Activated CD4-positive, alpha-beta T cell treated with anti-CD3 and anti-CD28 coated beads for 36 hours (primary cell): Measurements from ENCODE around the gene APPBP2. TPM values are rescaled to one million over a fixed set of nuclear protein-coding genes. Genes with fewer than 3 reads are reported as not detected.

Experiments
- ATAC-seq: fragments of 200-7000 bp; cut with Tn5 transposase; one replicate; pipeline ENCODE4 v1.10.0; 2021; ENCODE audit warnings: mild to moderate bottlenecking, moderate library complexity
- CTCF ChIA-PET: fragments of 350-600 bp; sonication (Branson Sonifier 250); formaldehyde crosslinking; loops from one replicate; lab custom pipeline; 2021; ENCODE audit warnings: antibody characterized with exemption; lab: Charles Lee
- POLR2A ChIA-PET: fragments of 350-600 bp; sonication (Branson Sonifier 250); formaldehyde crosslinking; loops from one replicate; lab custom pipeline; 2021; ENCODE audit warnings: antibody characterized with exemption, inconsistent platforms; lab: Charles Lee
- DNase-seq: peaks from one replicate; pipeline ENCODE4 v3.0.0-alpha.2; 2020
- H3K27ac Mint-ChIP-seq: one replicate; pipeline ENCODE4 v1.8.0; 2021; ENCODE audit warnings: mixed read lengths
- H3K27me3 Mint-ChIP-seq: one replicate; pipeline ENCODE4 v1.8.0; 2021; ENCODE audit warnings: mixed read lengths
- H3K36me3 Mint-ChIP-seq: one replicate; pipeline ENCODE4 v1.8.0; 2021; ENCODE audit warnings: low read depth, mixed read lengths
- H3K4me1 Mint-ChIP-seq: one replicate; pipeline ENCODE4 v1.8.0; 2021; ENCODE audit warnings: mixed read lengths
- H3K4me3 Mint-ChIP-seq: one replicate; pipeline ENCODE4 v1.8.0; 2021; ENCODE audit warnings: mild to moderate bottlenecking, moderate library complexity, mixed read lengths
- H3K9me3 Mint-ChIP-seq: one replicate; pipeline ENCODE4 v1.8.0; 2021; ENCODE audit warnings: low read depth, mixed read lengths
- intact Hi-C, 2 experiments: fragments of 100-400 bp; cut with DNase I in 1 of 2; cut with micrococcal nuclease in 1 of 2; formaldehyde crosslinking; loops; one replicate each; pipeline versions ENCODE4 v1.14.2 to v1.15.1; 2022 to 2024; cut with DNase I, micrococcal nuclease
- total RNA-seq, 2 experiments: library from RNA; stranded (reverse); gene quantifications; one replicate each; pipeline ENCODE4 v1.2.3, GENCODE V29; 2021

APPBP2 gene
- total RNA-seq, 2 experiments from 2014 or later: 21.4 to 28.8 TPM

GRCh38 chr17:60416368-60416925 lies 109.6 kb downstream of the APPBP2 start:
- POLR2A ChIA-PET: no interaction called here
- CTCF ChIA-PET: no interaction called here
- no peaks in the 10 kb centered on the region for H3K36me3 Mint-ChIP-seq
- DNase-seq (no peak), ATAC-seq (no peak)
- H3K27ac Mint-ChIP-seq: no peak overlapping the region
- H3K4me1 Mint-ChIP-seq: peaks cover 6% of the 10 kb centered on the region
- intact Hi-C loops: no loop called here
- no peaks in the 10 kb centered on the region for H3K9me3 Mint-ChIP-seq
- no peak overlapping the region for H3K4me3 Mint-ChIP-seq
- H3K27me3 Mint-ChIP-seq: no peaks in the 10 kb centered on the region

DNA sequence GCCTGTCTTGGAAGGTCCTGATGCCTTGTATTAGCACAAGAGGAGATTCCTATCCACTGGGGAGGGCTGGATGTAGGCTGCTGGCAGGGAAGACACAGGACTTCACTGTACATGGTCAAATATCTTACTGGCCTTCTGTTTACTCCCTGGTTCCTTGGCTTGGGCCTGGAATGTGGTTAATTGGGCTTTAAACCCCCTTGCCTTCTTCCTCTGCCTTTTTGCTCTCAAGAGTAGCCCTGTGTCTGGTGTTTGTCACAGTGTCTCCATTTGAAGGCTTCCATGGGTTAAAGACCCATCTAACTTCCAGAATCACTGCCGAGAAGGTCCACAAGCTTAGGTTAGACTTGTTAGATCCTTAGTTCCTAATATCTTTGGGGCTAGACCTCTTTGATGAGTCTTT lies 110.9 kb downstream of the APPBP2 start:
- H3K4me3 Mint-ChIP-seq: no peak overlapping the region
- no peaks in the 10 kb centered on the region for H3K36me3 Mint-ChIP-seq
- intact Hi-C loops: no loop called here
- ATAC-seq (no peak), DNase-seq (no peak)
- no peaks in the 10 kb centered on the region for H3K27me3 Mint-ChIP-seq
- no peak overlapping the region for H3K27ac Mint-ChIP-seq
- POLR2A ChIA-PET: no interaction called here
- H3K9me3 Mint-ChIP-seq: no peaks in the 10 kb centered on the region
- CTCF ChIA-PET: interaction anchor here (0.6 to 1.2 kb wide), 3 partner anchors 9 to 375 kb away, joined by 3 to 5 read pairs (median 3); no protein-coding TSS in a partner anchor
- H3K4me1 Mint-ChIP-seq: no peaks in the 10 kb centered on the region

DNA sequence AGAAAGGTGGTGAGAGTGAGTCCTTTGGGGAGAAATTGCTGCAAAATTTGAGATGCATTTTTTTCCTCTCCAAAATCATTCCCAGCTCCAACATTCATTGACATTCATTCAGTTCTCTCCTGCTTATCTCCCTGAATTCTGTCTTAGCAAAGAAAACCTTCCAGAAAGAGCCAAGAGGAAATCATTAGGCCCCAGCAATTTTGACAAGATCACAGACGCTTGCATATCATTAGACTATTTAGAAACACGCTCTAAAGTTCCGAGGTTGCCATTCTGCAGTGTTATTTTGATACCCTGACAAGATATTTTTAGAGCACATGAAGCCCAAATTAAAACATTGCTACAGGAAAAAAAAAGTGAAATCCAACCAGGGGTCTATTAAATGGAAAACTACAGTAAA lies 113.3 kb downstream of the APPBP2 start:
- H3K36me3 Mint-ChIP-seq: no peaks in the 10 kb centered on the region
- ChIA-PET CTCF (no interaction called here), POLR2A (interaction anchor here (0.6 kb wide), 1 partner anchor 81 kb away, joined by 4 read pairs; no protein-coding TSS in a partner anchor)
- H3K27me3 Mint-ChIP-seq: no peaks in the 10 kb centered on the region
- intact Hi-C loops: no loop called here
- no peaks in the 10 kb centered on the region for H3K4me1 Mint-ChIP-seq
- H3K9me3 Mint-ChIP-seq: no peaks in the 10 kb centered on the region
- ATAC-seq (no peak), DNase-seq (no peak)
- no peak overlapping the region for H3K27ac Mint-ChIP-seq
- no peak overlapping the region for H3K4me3 Mint-ChIP-seq

DNA sequence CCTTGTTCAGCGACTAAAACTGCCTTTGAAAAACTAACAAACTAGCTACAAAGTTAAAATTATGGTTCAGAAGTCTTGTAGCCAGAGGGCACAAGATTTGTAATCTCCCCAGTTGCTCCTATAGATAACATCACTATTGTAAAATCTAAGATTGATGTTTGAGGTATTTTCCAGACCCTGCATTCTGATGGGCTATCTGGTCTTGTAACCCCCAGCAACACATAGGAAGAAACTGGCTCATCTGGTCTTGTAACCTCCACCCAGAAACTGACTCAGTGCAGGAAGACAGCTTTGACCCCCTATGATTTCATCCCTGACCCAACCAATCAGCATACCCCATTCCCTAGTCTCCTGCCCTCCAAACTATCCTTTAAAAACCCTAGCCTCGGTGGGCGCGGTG lies 116.0 kb downstream of the APPBP2 start:
- no peaks in the 10 kb centered on the region for H3K9me3 Mint-ChIP-seq
- peaks cover 2% of the 10 kb centered on the region for H3K27me3 Mint-ChIP-seq
- ATAC-seq: no peak
- no peaks in the 10 kb centered on the region for H3K36me3 Mint-ChIP-seq
- no peak for DNase-seq
- no peak overlapping the region for H3K4me3 Mint-ChIP-seq
- no peak overlapping the region for H3K27ac Mint-ChIP-seq
- no peaks in the 10 kb centered on the region for H3K4me1 Mint-ChIP-seq
- intact Hi-C loops: no loop called here
- ChIA-PET POLR2A (no interaction called here), CTCF (no interaction called here)

GRCh38 chr17:60406887-60407286 lies 119.2 kb downstream of the APPBP2 start:
- intact Hi-C loops: no loop called here
- Mint-ChIP-seq H3K27me3 (peaks cover 2% of the 10 kb centered on the region), H3K27ac (no peak overlapping the region), H3K9me3 (no peaks in the 10 kb centered on the region), H3K36me3 (no peaks in the 10 kb centered on the region), H3K4me3 (no peak overlapping the region), H3K4me1 (no peaks in the 10 kb centered on the region)
- DNase-seq (no peak), ATAC-seq (no peak)
- CTCF ChIA-PET: interaction anchor here (1.0 to 3.9 kb wide), 2 partner anchors 8 to 14 kb away, joined by 3 to 16 read pairs; no protein-coding TSS in a partner anchor
- POLR2A ChIA-PET: interaction anchor here (0.6 kb wide), 1 partner anchor 34 kb away, joined by 3 read pairs; no protein-coding TSS in a partner anchor

DNA sequence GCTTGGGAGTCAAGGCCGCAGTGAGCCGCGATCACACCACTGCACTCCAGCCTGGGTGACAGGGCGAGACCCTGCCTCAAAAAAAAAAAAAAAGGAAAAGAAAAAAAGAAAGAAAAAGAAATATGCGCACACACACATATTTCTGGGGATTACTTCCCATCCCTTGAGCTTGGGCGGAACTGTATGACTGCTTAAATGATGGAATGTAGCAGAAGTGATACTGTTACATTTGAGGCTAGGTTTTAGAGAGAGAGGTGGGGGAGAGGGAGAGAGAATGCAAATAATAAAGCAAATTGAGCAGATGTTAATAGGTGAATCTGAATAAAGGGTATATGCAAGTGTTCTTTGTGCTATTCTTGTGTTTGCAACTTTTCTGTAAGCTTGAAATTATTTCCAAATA lies 122.1 kb downstream of the APPBP2 start:
- intact Hi-C loops: no loop called here
- ChIA-PET POLR2A (no interaction called here), CTCF (interaction anchor here (0.6 to 3.9 kb wide), 4 partner anchors 17 to 589 kb away, joined by 3 to 16 read pairs (median 3); no protein-coding TSS in a partner anchor)
- Mint-ChIP-seq H3K4me3 (no peak overlapping the region), H3K27ac (no peak overlapping the region), H3K27me3 (peaks cover 2% of the 10 kb centered on the region), H3K9me3 (no peaks in the 10 kb centered on the region), H3K4me1 (no peaks in the 10 kb centered on the region), H3K36me3 (no peaks in the 10 kb centered on the region)
- ATAC-seq (no peak), DNase-seq (no peak)

GRCh38 chr17:60403523-60403810 lies 122.6 kb downstream of the APPBP2 start:
- no peaks in the 10 kb centered on the region for H3K9me3 Mint-ChIP-seq
- POLR2A ChIA-PET: no interaction called here
- CTCF ChIA-PET: interaction anchor here (0.6 to 3.9 kb wide), 3 partner anchors 17 to 130 kb away, joined by 3 to 16 read pairs (median 5); no protein-coding TSS in a partner anchor
- no peak overlapping the region for H3K27ac Mint-ChIP-seq
- intact Hi-C loops: no loop called here
- H3K36me3 Mint-ChIP-seq: no peaks in the 10 kb centered on the region
- H3K4me3 Mint-ChIP-seq: no peak overlapping the region
- DNase-seq (no peak), ATAC-seq (no peak)
- H3K27me3 Mint-ChIP-seq: peaks cover 2% of the 10 kb centered on the region
- peaks cover under 1% of the 10 kb centered on the region for H3K4me1 Mint-ChIP-seq

DNA sequence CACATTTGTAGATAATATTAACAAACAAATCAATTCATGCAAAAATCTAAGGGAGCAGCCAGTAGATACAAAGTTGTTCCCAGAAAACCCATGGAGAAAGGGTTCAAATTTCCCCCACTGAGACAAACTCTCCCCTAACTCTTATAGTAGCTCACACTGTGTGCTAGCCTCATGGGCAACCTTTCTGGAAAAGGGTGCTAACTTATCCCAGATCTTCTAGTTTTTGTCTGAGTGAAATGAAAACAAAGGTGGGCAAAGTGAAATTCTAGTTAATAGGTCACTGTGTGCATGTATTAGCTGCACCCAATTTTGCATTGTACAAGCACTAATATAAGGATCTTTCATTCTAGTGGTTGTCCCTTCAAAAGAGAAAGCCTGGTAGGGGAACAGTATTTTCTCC lies 124.2 kb downstream of the APPBP2 start:
- Mint-ChIP-seq H3K4me3 (no peak overlapping the region), H3K27me3 (peaks cover 2% of the 10 kb centered on the region), H3K9me3 (no peaks in the 10 kb centered on the region), H3K27ac (no peak overlapping the region), H3K36me3 (no peaks in the 10 kb centered on the region), H3K4me1 (peaks cover 4% of the 10 kb centered on the region)
- no peak for ATAC-seq
- CTCF ChIA-PET: interaction anchor here (0.6 to 1.6 kb wide), 3 partner anchors 10 to 19 kb away, joined by 3 read pairs; partner anchors contain the start of gene USP32
- POLR2A ChIA-PET: no interaction called here
- intact Hi-C loops: no loop called here
- DNase-seq: no peak

DNA sequence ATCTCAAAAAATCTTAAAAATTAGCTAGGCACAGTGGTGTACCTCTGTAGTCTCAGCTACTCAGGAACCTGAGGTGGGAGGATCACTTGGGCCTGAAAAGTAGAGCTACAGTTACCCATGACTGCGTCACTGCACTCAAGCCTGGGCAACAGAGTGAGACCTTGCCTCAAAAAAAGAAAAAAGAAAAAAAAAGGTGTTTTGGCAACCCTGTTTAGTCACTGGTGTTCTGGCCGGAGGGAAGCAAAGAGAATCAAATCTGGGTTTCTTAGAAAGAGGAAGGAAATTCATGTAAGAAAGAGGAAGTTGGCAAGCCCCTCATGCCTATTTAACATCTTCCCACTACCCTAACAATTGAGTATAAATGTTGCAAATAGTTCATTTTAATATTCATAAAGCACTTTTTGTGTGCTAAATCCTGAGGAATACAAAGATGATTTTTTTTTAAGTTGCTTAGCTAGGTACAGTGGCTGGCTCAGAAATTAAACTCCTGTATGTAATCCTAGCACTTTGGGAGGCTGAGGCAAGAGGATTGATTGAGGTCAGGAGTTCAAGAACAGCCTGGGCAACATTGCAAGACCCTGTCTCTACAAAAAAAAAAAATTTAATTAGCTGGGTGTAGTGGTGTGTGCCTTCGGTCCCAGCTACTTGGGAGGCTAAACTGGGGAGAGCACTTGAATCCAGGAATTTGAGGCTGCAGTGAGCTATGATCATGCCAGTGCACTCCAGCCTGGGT lies 127.6 kb downstream of the APPBP2 start:
- ATAC-seq (no peak), DNase-seq (no peak)
- H3K4me3 Mint-ChIP-seq: no peak overlapping the region
- H3K9me3 Mint-ChIP-seq: no peaks in the 10 kb centered on the region
- ChIA-PET POLR2A (no interaction called here), CTCF (interaction anchor here (0.7 to 1.4 kb wide), 3 partner anchors 9 to 48 kb away, joined by 3 read pairs; no protein-coding TSS in a partner anchor)
- H3K27ac Mint-ChIP-seq: no peak overlapping the region
- H3K4me1 Mint-ChIP-seq: peaks cover 12% of the 10 kb centered on the region
- no peaks in the 10 kb centered on the region for H3K27me3 Mint-ChIP-seq
- no peaks in the 10 kb centered on the region for H3K36me3 Mint-ChIP-seq
- intact Hi-C loops: loop anchor here in 1 of 2 experiments (10.0 kb wide), 1 partner anchor 1034 kb away; no protein-coding TSS in a partner anchor

- CTCF ChIA-PET: interaction anchor here (0.8 to 1.7 kb wide), 2 partner anchors 15 to 26 kb away, joined by 4 read pairs; partner anchors contain the start of gene CHCT1
- Mint-ChIP-seq H3K4me1 (peaks cover 20% of the 10 kb centered on the region), H3K27ac (no peak overlapping the region), H3K36me3 (no peaks in the 10 kb centered on the region), H3K4me3 (no peak overlapping the region), H3K27me3 (no peaks in the 10 kb centered on the region), H3K9me3 (no peaks in the 10 kb centered on the region)
- ATAC-seq: no peak
- no peak for DNase-seq
- POLR2A ChIA-PET: interaction anchor here (0.5 kb wide), 1 partner anchor 83 kb away, joined by 3 read pairs; no protein-coding TSS in a partner anchor
- intact Hi-C loops: loop anchor here in 1 of 2 experiments (10.0 kb wide), 1 partner anchor 1032 kb away; no protein-coding TSS in a partner anchor
Measured at GRCh38 chr17:60396412-60396811, 129.6 kb downstream of the APPBP2 start.

DNA sequence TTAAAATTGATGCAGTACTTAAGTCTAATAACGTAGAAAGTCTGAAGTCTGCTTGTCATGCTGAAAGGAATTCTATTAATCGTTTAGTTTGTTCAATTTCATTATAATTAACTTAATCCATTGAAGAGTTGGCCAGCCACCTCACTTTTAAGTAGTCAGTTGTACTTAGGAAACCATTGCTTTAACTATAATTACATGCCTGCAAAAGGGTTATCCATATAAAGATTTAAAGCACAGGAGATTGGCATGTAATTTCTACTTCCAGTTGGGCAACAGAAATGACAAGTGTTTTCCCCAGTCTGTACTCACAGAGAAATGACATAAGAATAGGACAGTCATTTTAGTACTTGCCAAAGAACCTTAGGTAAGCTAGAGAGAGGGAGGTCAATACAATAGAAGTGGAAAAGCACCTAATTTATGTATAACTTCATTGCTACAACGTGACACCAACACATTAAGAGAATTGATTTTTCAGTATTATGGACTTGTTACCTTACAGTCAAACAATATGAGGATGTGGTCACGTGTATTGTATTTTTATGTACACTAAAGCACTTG lies 130.5 kb downstream of the APPBP2 start:
- Mint-ChIP-seq H3K9me3 (no peaks in the 10 kb centered on the region), H3K36me3 (no peaks in the 10 kb centered on the region), H3K27me3 (no peaks in the 10 kb centered on the region), H3K4me1 (peaks cover 24% of the 10 kb centered on the region), H3K4me3 (no peak overlapping the region), H3K27ac (no peak overlapping the region)
- no peak for DNase-seq
- no peak for ATAC-seq
- ChIA-PET POLR2A (interaction anchor here (0.5 to 0.6 kb wide), 2 partner anchors 65 to 82 kb away, joined by 3 read pairs; no protein-coding TSS in a partner anchor), CTCF (no interaction called here)
- intact Hi-C loops: loop anchor here in 1 of 2 experiments (10.0 kb wide), 1 partner anchor 1031 kb away; no protein-coding TSS in a partner anchor
